Placental pericyte (primary cell): ENCODE data around the gene MZB1. TPM values are rescaled to one million over a fixed set of nuclear protein-coding genes. Genes with fewer than 3 reads are reported as not detected.

Experiments used
- total RNA-seq: library from RNA; depleted of rRNA; stranded (reverse); fragments of >200 nt; gene quantifications from 2 replicates; pipeline ENCODE4 v1.2.3, GENCODE V29; 2012

The MZB1 gene, protein sequence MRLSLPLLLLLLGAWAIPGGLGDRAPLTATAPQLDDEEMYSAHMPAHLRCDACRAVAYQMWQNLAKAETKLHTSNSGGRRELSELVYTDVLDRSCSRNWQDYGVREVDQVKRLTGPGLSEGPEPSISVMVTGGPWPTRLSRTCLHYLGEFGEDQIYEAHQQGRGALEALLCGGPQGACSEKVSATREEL
- 0.29 TPM in 1 of 2 replicates, not detected in the other for total RNA-seq

GRCh38 chr5:139389701-139390638, at the start of gene MZB1:
MZB1 (minus strand) TSS chr5:139389913; CDS start chr5:139389856, 57 bp downstream.

GRCh38 chr5:139439013-139439903, 49.5 kb upstream of the MZB1 start, which contains the start of gene DNAJC18:
DNAJC18 (minus strand) TSS chr5:139439525; CDS start chr5:139439445, 80 bp downstream.

DNA sequence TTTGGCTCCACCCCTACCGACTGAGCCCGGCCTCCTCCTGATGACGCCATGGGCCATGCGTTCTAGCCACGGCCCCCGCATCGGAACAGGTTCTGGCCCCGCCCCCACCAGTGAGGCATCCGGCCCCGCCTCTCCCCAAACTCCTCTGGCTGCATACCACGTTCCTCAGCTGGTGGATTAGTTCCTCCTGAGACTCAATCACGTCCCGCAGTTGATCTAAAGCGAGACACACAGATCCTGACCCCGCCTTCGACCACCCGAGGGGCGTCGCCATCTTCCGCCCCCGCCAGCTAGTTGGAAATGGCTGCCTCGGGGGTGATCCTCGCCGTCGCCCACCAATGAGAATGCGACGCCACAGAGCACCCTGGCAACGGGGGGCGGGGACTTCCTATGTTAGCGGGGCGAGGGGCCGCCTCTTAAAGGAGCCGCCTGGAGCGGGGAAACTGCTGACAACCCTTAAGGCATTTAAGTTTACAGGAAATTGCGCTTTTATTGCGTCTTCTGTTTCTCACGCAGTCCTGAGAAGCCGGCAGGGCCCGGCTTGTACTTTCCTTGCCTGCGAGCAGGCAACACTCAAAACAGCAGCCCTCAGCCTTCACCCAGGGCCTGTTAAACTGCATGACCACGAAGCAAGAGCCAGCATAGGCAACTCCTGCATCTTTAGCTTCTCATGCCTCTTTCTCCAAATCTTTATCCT, 14.2 kb upstream of the MZB1 start, which contains the start of gene SPATA24:
SPATA24 (minus strand) TSS at position 303 of the 697 bp plus-strand sequence; CDS start at position 274, 29 bp downstream.

DNA sequence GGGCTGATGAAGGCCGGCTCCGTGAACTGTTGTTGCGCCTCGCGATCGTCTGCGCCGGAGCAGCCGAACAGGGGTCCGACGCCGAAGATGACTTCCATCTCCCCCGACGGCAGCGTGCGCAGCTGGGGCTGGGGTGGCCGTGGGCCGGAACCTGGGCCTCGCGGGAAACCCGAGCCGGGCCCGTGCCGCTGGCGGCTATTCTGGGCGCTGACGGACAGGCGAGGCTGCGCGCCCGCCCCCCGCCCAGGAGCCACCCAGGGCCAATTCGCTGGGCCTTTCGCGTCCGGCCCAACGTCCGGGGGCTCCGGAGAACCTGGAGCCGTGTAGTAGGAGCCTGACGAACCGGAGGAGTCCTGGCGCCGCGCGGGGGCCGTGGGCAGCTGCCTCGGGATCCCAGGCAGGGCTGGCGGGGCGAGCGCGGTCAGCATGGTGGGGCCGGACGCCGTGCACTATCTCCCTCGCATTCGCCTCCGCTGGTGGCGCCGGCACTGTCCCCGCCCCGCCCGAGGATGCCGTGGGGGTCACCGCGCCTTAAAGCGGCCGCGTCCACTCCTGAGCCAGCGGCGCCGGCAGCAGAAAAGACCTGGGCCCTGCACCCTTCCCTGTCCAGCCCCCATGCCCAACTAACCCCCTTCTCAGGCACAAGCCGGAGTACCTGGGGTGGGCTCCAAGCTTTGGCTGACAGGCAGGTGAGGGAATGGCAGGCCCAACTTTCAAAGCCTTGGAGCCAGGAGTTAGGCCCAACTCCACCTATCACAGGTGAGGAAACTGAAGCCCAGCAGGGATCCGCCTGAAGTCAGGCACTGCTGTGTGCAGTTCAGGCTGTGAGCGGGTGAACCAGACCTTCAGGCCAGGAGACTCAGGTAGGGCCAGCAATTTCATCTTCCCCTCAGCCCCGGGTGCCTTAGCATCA, 5.2 kb upstream of the MZB1 start, which contains the start of gene PROB1:
PROB1 (minus strand) TSS at position 451 of the 913 bp plus-strand sequence; CDS start at position 428, 23 bp downstream.

DNA sequence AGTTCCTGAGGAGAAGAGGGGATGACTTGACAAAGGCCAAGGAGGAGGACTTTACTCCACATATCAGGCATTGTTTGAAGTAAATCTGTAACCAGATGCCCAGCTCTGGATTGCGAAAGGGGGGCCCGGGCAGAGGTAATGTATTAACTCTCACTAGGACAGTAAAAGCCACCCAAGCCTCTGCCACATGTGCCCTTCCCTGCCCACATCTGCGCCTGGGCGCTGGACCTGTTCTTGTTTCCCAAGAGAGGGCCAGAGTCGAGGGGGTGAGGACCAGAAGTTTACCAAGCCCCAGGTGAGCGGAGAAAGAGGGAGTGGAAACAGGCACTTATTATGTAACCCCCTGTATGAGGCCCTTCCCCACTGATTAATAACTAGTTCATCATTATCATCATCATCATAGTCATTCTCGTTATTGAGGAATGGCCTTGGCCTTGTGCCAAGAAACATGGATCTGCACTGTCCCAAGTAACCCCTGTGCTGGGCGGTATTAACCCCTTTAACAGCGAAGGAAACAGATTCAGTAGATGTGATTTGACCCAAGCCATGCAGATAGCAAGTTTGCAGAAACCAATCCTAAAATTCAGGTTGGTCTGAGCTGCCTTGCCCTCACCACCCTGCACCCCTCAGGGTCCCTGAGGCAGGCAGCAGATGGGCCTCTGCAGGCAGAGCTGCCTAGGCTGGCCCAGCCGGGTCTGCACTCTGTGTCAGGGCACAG, 6.3 kb downstream of the MZB1 start, which contains the start of gene SLC23A1:
SLC23A1 (minus strand) TSS at position 23 of the 718 bp plus-strand sequence. CDS start 44 bp downstream, outside the sequence.

DNA sequence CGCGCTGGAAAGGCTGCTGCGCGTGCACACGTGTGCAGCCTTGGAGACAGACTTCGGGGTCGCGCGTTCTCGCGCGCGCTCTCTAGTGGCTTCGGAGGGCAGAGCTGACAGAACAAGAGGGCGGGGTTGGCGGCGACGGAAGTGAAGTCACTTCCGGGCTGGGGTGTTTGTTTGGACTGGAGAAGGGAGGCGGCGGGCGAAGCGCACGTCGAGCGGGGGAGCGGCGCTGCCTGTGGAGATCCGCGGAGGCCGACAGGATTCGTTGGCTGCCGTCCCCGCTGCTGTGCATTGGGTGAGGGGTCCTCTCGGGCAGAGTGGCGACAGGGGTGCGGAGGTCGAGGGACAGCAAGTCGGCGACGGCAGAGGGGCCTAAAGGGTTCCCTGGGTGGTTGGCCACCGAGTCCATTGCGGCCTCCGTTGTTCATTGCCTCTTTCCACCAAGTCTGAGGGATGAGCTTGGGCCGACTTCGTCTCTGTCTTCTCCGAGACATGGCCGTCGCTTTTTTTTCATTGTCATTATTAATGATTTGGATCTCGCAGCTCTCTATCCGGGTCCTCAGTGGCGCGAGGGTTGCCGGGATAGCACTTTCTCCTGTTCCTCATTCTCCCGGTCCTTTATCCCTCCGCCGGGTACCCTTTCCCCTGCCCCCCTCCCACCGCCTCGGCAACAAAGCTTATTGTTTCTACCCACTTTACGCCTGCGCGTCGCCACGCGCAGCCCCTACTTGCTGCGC, 47.9 kb downstream of the MZB1 start, which contains the start of gene PAIP2:
PAIP2 (plus strand) TSS at position 166 of the 734 bp plus-strand sequence. CDS start 21,931 bp downstream, outside the sequence.

Other genes with a start within 250 kb of the MZB1 start
- gene SIL1, start 191.5 kb downstream of the MZB1 start, total RNA-seq, result 32.9 and 99.6 TPM in 2 replicates
- gene MATR3, start 96.2 kb downstream of the MZB1 start, total RNA-seq, result 175 and 208 TPM in 2 replicates
- gene PAIP2, start 48.1 kb downstream of the MZB1 start, total RNA-seq, result 45.4 and 53.4 TPM in 2 replicates
- not detected in 2 replicates for gene SLC23A1, start 6.6 kb downstream of the MZB1 start, total RNA-seq
- 2.6 and 4.0 TPM in 2 replicates for gene PROB1, start 5.2 kb upstream of the MZB1 start, total RNA-seq
- gene SPATA24, start 14.2 kb upstream of the MZB1 start, total RNA-seq, result 4.9 and 7.0 TPM in 2 replicates
- 8.1 and 8.6 TPM in 2 replicates for gene DNAJC18, start 49.6 kb upstream of the MZB1 start, total RNA-seq
- 0.43 TPM in 1 of 2 replicates, not detected in the other for gene ECSCR, start 72.8 kb upstream of the MZB1 start, total RNA-seq
- under 0.01 TPM in 1 of 2 replicates, not detected in the other for gene SMIM33, start 81.1 kb upstream of the MZB1 start, total RNA-seq
- 36.3 and 72.7 TPM in 2 replicates for gene STING1, start 92.8 kb upstream of the MZB1 start, total RNA-seq
- 51.9 and 90.2 TPM in 2 replicates for gene UBE2D2, start 171.4 kb upstream of the MZB1 start, total RNA-seq